ENCODE data around the gene DVL2. TPM values are rescaled to one million over a fixed set of nuclear protein-coding genes. Genes with fewer than 3 reads are reported as not detected.

The DVL2 gene
- total RNA-seq, 1 experiment from 2014 or later = 36.9 TPM

GRCh38 chr17:7232114-7232513 lies 2.2 kb downstream of the DVL2 start:
- peaks cover 53% of the 10 kb centered on the region for H3K79me2 ChIP-seq (ENCODE audit: low read length)
- peaks cover 8% of the 10 kb centered on the region for H3F3A ChIP-seq (ENCODE audit: low read length, unreplicated experiment)
- H2AFZ ChIP-seq (ENCODE audit: low read length) = no peak overlapping the region
- intact Hi-C loops (cut with micrococcal nuclease) = no loop called here
- peak overlapping the region; percentile 89 for H3K4me3 ChIP-seq (ENCODE audit: low read length)
- H4K20me1 ChIP-seq (ENCODE audit: low read length) = peaks cover 8% of the 10 kb centered on the region; the same call in 1 of the 2 replicates
- no peaks in the 10 kb centered on the region for H3K27me3 ChIP-seq (ENCODE audit: low read length)
- peak; percentile 1 for DNase-seq
- peaks cover 30% of the 10 kb centered on the region for H3K4me1 ChIP-seq (ENCODE audit: insufficient read depth, low read length)
- H3K9ac ChIP-seq (ENCODE audit: low read length) = no peak overlapping the region
- H3K4me2 ChIP-seq (ENCODE audit: low read length) = peak overlapping the region; percentile 81
- H3K9me3 ChIP-seq (ENCODE audit: low read length) = no peaks in the 10 kb centered on the region
- CTCF ChIA-PET = no interaction called here
- no peak for ATAC-seq
- TF ChIP-seq EZH2phosphoT487 (IDR thresholded peaks at IDR 0.05; ENCODE audit: borderline replicate concordance, low read length) (no peak), EZH2 (IDR thresholded peaks at IDR 0.05; ENCODE audit: low read length, unreplicated experiment) (no peak)
- TF ChIP-seq, protein P1, sequence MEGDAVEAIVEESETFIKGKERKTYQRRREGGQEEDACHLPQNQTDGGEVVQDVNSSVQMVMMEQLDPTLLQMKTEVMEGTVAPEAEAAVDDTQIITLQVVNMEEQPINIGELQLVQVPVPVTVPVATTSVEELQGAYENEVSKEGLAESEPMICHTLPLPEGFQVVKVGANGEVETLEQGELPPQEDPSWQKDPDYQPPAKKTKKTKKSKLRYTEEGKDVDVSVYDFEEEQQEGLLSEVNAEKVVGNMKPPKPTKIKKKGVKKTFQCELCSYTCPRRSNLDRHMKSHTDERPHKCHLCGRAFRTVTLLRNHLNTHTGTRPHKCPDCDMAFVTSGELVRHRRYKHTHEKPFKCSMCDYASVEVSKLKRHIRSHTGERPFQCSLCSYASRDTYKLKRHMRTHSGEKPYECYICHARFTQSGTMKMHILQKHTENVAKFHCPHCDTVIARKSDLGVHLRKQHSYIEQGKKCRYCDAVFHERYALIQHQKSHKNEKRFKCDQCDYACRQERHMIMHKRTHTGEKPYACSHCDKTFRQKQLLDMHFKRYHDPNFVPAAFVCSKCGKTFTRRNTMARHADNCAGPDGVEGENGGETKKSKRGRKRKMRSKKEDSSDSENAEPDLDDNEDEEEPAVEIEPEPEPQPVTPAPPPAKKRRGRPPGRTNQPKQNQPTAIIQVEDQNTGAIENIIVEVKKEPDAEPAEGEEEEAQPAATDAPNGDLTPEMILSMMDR (conservative IDR thresholded peaks at IDR 0.05; ENCODE audit: low read depth, low read length) = no peak
- no peaks in the 10 kb centered on the region for H3K9me2 ChIP-seq (replicated peaks; ENCODE audit: low read length)
- TSS peak; percentile 13 for BruUV-seq (replicated peaks)
- no peak overlapping the region for H3K27ac ChIP-seq (ENCODE audit: low read length)
- POLR2A ChIA-PET (ENCODE audit: unreplicated experiment) = no interaction called here
- H3K36me3 ChIP-seq (ENCODE audit: low read depth, low read length) = peaks cover 10% of the 10 kb centered on the region; the same call in 1 of the 2 replicates

DNA sequence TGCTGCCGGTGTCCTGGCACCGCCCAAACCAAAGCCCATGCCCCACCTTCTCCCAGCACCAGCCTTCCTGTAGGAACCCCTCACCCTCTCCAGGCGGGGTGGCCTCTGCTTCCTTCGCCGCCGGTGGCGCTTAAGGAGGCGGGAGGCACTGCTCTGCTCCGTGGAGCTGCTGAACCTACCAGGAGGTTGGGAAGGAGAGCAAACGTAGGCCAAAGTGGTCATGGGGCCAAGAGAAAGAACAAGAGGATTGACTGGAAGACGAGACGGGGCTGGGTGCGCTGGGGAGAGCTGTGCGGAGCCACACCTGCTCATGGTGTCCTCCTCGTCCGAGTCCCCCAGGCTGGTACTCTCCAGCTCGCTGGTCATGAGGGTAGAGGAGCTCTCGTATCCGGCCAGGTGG lies 4.8 kb downstream of the DVL2 start:
- H3K9ac ChIP-seq (ENCODE audit: low read length) = no peak overlapping the region
- H3K27ac ChIP-seq (ENCODE audit: low read length) = no peak overlapping the region
- ATAC-seq = no peak
- intact Hi-C loops (cut with micrococcal nuclease) = no loop called here
- CTCF ChIA-PET = no interaction called here
- H3K4me1 ChIP-seq (ENCODE audit: insufficient read depth, low read length) = peaks cover 11% of the 10 kb centered on the region
- no peaks in the 10 kb centered on the region for H3K9me2 ChIP-seq (replicated peaks; ENCODE audit: low read length)
- POLR2A ChIA-PET (ENCODE audit: unreplicated experiment) = no interaction called here
- no peak overlapping the region for H3K4me3 ChIP-seq (ENCODE audit: low read length)
- H3K27me3 ChIP-seq (ENCODE audit: low read length) = no peaks in the 10 kb centered on the region
- no peak for DNase-seq
- no TSS peak for BruUV-seq (replicated peaks)
- no peaks in the 10 kb centered on the region for H3K9me3 ChIP-seq (ENCODE audit: low read length)
- TF ChIP-seq, protein P1 (conservative IDR thresholded peaks at IDR 0.05; ENCODE audit: low read depth, low read length) = no peak
- TF ChIP-seq EZH2phosphoT487 (IDR thresholded peaks at IDR 0.05; ENCODE audit: borderline replicate concordance, low read length) = no peak
- no peak for TF ChIP-seq EZH2 (IDR thresholded peaks at IDR 0.05; ENCODE audit: low read length, unreplicated experiment)
- H3K79me2 ChIP-seq (ENCODE audit: low read length) = peaks cover 41% of the 10 kb centered on the region
- H2AFZ ChIP-seq (ENCODE audit: low read length) = no peak overlapping the region
- no peaks in the 10 kb centered on the region; the same call in 1 of the 2 replicates for H3K36me3 ChIP-seq (ENCODE audit: low read depth, low read length)
- H3F3A ChIP-seq (ENCODE audit: low read length, unreplicated experiment) = no peaks in the 10 kb centered on the region
- no peak overlapping the region for H3K4me2 ChIP-seq (ENCODE audit: low read length)
- peaks cover 8% of the 10 kb centered on the region; the same call in 1 of the 2 replicates for H4K20me1 ChIP-seq (ENCODE audit: low read length)

DNA sequence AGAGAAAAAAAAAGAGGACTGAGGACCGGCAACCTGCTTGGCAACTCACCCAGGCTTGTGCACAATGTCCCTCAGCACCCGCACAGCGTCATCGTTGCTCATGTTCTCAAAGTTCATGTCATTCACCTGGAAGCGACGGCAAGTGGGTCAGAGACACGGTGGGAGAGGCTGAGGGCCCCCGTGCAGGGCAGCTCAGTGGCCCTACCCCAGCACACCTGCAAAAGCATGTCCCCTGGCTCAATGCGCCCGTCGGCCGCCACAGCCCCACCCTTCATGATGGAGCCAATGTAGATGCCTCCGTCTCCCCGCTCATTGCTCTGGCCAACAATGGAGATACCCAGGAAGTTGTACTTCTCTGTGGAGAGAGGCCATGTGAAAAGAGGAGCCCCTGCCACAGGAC lies 5.4 kb downstream of the DVL2 start:
- Histone ChIP-seq H3K27ac (ENCODE audit: low read length) (no peak overlapping the region), H3K36me3 (ENCODE audit: low read depth, low read length) (no peaks in the 10 kb centered on the region; the same call in 1 of the 2 replicates), H4K20me1 (ENCODE audit: low read length) (peaks cover 8% of the 10 kb centered on the region; the same call in 1 of the 2 replicates), H3K9ac (ENCODE audit: low read length) (no peak overlapping the region), H3K4me3 (ENCODE audit: low read length) (no peak overlapping the region), H3K4me1 (ENCODE audit: insufficient read depth, low read length) (peaks cover 10% of the 10 kb centered on the region), H2AFZ (ENCODE audit: low read length) (no peak overlapping the region), H3F3A (ENCODE audit: low read length, unreplicated experiment) (no peaks in the 10 kb centered on the region), H3K4me2 (ENCODE audit: low read length) (no peak overlapping the region), H3K9me2 (replicated peaks; ENCODE audit: low read length) (no peaks in the 10 kb centered on the region), H3K79me2 (ENCODE audit: low read length) (peaks cover 38% of the 10 kb centered on the region), H3K27me3 (ENCODE audit: low read length) (no peaks in the 10 kb centered on the region), H3K9me3 (ENCODE audit: low read length) (no peaks in the 10 kb centered on the region)
- TF ChIP-seq EZH2phosphoT487 (IDR thresholded peaks at IDR 0.05; ENCODE audit: borderline replicate concordance, low read length) = no peak
- no peak for TF ChIP-seq EZH2 (IDR thresholded peaks at IDR 0.05; ENCODE audit: low read length, unreplicated experiment)
- TF ChIP-seq, protein P1 (conservative IDR thresholded peaks at IDR 0.05; ENCODE audit: low read depth, low read length) = no peak
- ChIA-PET POLR2A (ENCODE audit: unreplicated experiment) (no interaction called here), CTCF (no interaction called here)
- intact Hi-C loops (cut with micrococcal nuclease) = no loop called here
- ATAC-seq = no peak
- no peak for DNase-seq
- BruUV-seq (replicated peaks) = no TSS peak

Measured in PC-3 (cell line).